PC-9 (cell line): ENCODE data around the gene DRAXIN. TPM values are rescaled to one million over a fixed set of nuclear protein-coding genes. Genes with fewer than 3 reads are reported as not detected.

Experiments
- BruUV-seq: library from RNA; stranded (reverse); fragments of 400-500 nt; replicated peaks from 2 replicates; lab custom pipeline; 2021; lab: Mats Ljungman, UMichigan
- CTCF ChIA-PET: fragments of 300-600 bp; sonication (Branson Sonifier 250); formaldehyde crosslinking; loops from one replicate; lab custom pipeline; 2022; ENCODE audit warnings: antibody characterized with exemption; lab: Charles Lee
- POLR2A ChIA-PET: fragments of 300-600 bp; sonication (Branson Sonifier 250); formaldehyde crosslinking; loops from one replicate; lab custom pipeline; 2022; ENCODE audit warnings: antibody characterized with exemption; ENCODE audit not compliant: unreplicated experiment; lab: Charles Lee
- DNase-seq, 2 experiments: peaks; one replicate each; pipeline versions ENCODE4 v3.0.0 to v3.0.0-alpha.2; 2015 to 2022; ENCODE audit warnings: mixed read lengths in 1 of 2
- H2AFZ ChIP-seq: fragments of 200-600 bp; sonication (generic); 2 replicates; pipeline ENCODE4 v1.8.1; 2017; ENCODE audit warnings: antibody characterized with exemption
- H3F3A ChIP-seq: fragments of 200-600 bp; sonication (generic); 2 replicates; pipeline ENCODE4 v1.8.1; 2017; ENCODE audit warnings: antibody characterized with exemption, mild to moderate bottlenecking, low read depth; ENCODE audit not compliant: insufficient read depth
- H3K27ac ChIP-seq: fragments of 200-600 bp; sonication (generic); 2 replicates; pipeline ENCODE4 v1.6.1; 2016; ENCODE audit warnings: mixed run types
- H3K27me3 ChIP-seq: fragments of 200-600 bp; sonication (generic); 2 replicates; pipeline ENCODE4 v1.6.1; 2016; ENCODE audit warnings: low read depth, mixed run types; ENCODE audit not compliant: insufficient read depth
- H3K36me3 ChIP-seq: fragments of 200-600 bp; sonication (generic); 2 replicates; pipeline ENCODE4 v1.6.1; 2016; ENCODE audit warnings: low read depth, mixed run types
- H3K4me1 ChIP-seq: fragments of 200-600 bp; sonication (generic); replicated peaks from 2 replicates; pipeline ENCODE4 v1.6.1; 2016; ENCODE audit warnings: mixed run types; ENCODE audit not compliant: insufficient read depth
- H3K4me2 ChIP-seq: fragments of 200-600 bp; sonication (generic); 2 replicates; pipeline ENCODE4 v1.6.1; 2017; ENCODE audit warnings: mixed run types
- H3K4me3 ChIP-seq: fragments of 200-600 bp; sonication (generic); 2 replicates; pipeline ENCODE4 v1.6.1; 2016; ENCODE audit warnings: mixed run types
- H3K79me2 ChIP-seq: fragments of 200-600 bp; sonication (generic); 2 replicates; pipeline ENCODE4 v1.6.1; 2017; ENCODE audit warnings: low read depth, mixed run types
- H3K9me2 ChIP-seq: fragments of 200-600 bp; sonication (generic); 2 replicates; pipeline ENCODE4 v1.8.1; 2017; ENCODE audit warnings: mild to moderate bottlenecking; ENCODE audit not compliant: insufficient read depth
- H3K9me3 ChIP-seq: fragments of 200-600 bp; sonication (generic); 2 replicates; pipeline ENCODE4 v1.8.1; 2016; ENCODE audit warnings: low read depth; ENCODE audit not compliant: insufficient read depth
- H4K20me1 ChIP-seq: fragments of 200-600 bp; sonication (generic); 2 replicates; pipeline ENCODE4 v1.8.1; 2017; ENCODE audit not compliant: insufficient read depth
- CTCF ChIP-seq: fragments of 200-600 bp; sonication (generic); conservative IDR thresholded peaks from 2 replicates; pipeline ENCODE4 v1.6.1; 2017; ENCODE audit warnings: mixed run types, antibody characterized with exemption, mild to moderate bottlenecking, moderate library complexity
- EZH2 ChIP-seq: fragments of 200-600 bp; sonication (generic); IDR thresholded peaks from 2 replicates; pipeline ENCODE4 v1.8.0; 2017; ENCODE audit warnings: antibody characterized with exemption, low read depth
- intact Hi-C: fragments of 100-400 bp; cut with micrococcal nuclease; formaldehyde crosslinking; loops from one replicate; pipeline ENCODE4 v1.10.0; 2022; ENCODE audit not compliant: unreplicated experiment
- total RNA-seq: library from RNA; stranded (reverse); gene quantifications from 2 replicates; pipeline ENCODE4 v1.2.3, GENCODE V29; 2021

DRAXIN gene
- total RNA-seq, 1 experiment from 2014 or later, result not detected

GRCh38 chr1:11682287-11682771 is 9.2 kb upstream of the DRAXIN start:
- no peaks in the 10 kb centered on the region for H3K9me2 ChIP-seq
- intact Hi-C loops, result no loop called here
- no peaks in the 10 kb centered on the region for H4K20me1 ChIP-seq
- CTCF ChIA-PET, result interaction anchor here (0.7 kb wide), 1 partner anchor 934 kb away, joined by 3 read pairs; no protein-coding TSS in a partner anchor
- no peaks in the 10 kb centered on the region for H3K27me3 ChIP-seq
- H3K4me3 ChIP-seq, result no peak overlapping the region
- no peaks in the 10 kb centered on the region for H3K9me3 ChIP-seq
- H3K36me3 ChIP-seq, result no peaks in the 10 kb centered on the region
- no peak for DNase-seq
- H3K27ac ChIP-seq, result no peak overlapping the region
- H3F3A ChIP-seq, result no peaks in the 10 kb centered on the region
- no peak for TF ChIP-seq CTCF
- TF ChIP-seq EZH2, result no peak
- H3K4me2 ChIP-seq, result no peak overlapping the region
- no TSS peak for BruUV-seq
- H3K4me1 ChIP-seq, result no peaks in the 10 kb centered on the region
- no peak overlapping the region for H2AFZ ChIP-seq
- POLR2A ChIA-PET, result no interaction called here
- H3K79me2 ChIP-seq, result no peaks in the 10 kb centered on the region

GRCh38 chr1:11682799-11683198 is 8.7 kb upstream of the DRAXIN start:
- intact Hi-C loops, result no loop called here
- POLR2A ChIA-PET, result no interaction called here
- no peak overlapping the region for H3K27ac ChIP-seq
- CTCF ChIA-PET, result no interaction called here
- no peaks in the 10 kb centered on the region for H3F3A ChIP-seq
- no peak overlapping the region for H3K4me2 ChIP-seq
- no peaks in the 10 kb centered on the region for H4K20me1 ChIP-seq
- H3K4me1 ChIP-seq, result no peaks in the 10 kb centered on the region
- no peaks in the 10 kb centered on the region for H3K9me2 ChIP-seq
- no peaks in the 10 kb centered on the region for H3K27me3 ChIP-seq
- TF ChIP-seq CTCF, result no peak
- TF ChIP-seq EZH2, result no peak
- no peak for DNase-seq
- H3K4me3 ChIP-seq, result no peak overlapping the region
- no peaks in the 10 kb centered on the region for H3K36me3 ChIP-seq
- no peaks in the 10 kb centered on the region for H3K79me2 ChIP-seq
- H2AFZ ChIP-seq, result no peak overlapping the region
- H3K9me3 ChIP-seq, result no peaks in the 10 kb centered on the region
- BruUV-seq, result no TSS peak

GRCh38 chr1:11684070-11684469 is 7.4 kb upstream of the DRAXIN start:
- TF ChIP-seq CTCF (no peak), EZH2 (no peak)
- BruUV-seq, result no TSS peak
- CTCF ChIA-PET, result no interaction called here

More at GRCh38 chr1:11684070-11684469, 7.4 kb upstream of the DRAXIN start:
- Histone ChIP-seq H3F3A (no peaks in the 10 kb centered on the region), H3K9me3 (no peaks in the 10 kb centered on the region), H3K79me2 (no peaks in the 10 kb centered on the region), H3K4me1 (no peaks in the 10 kb centered on the region), H3K4me2 (no peak overlapping the region), H4K20me1 (no peaks in the 10 kb centered on the region), H3K9me2 (no peaks in the 10 kb centered on the region), H3K27me3 (no peaks in the 10 kb centered on the region; the same call in 1 of the 2 replicates), H3K4me3 (no peak overlapping the region), H2AFZ (no peak overlapping the region), H3K27ac (no peak overlapping the region), H3K36me3 (no peaks in the 10 kb centered on the region)
- DNase-seq, result no peak
- intact Hi-C loops, result no loop called here
- POLR2A ChIA-PET, result interaction anchor here (0.7 kb wide), 1 partner anchor 244 kb away, joined by 3 read pairs; no protein-coding TSS in a partner anchor
